Bronchial smooth muscle cell (primary cell): ENCODE measurements around the gene ABCC11. TPM values are rescaled to one million over a fixed set of nuclear protein-coding genes. Genes with fewer than 3 reads are reported as not detected.

Source experiments
- total RNA-seq: library from RNA; depleted of rRNA; stranded (reverse); fragments of >200 nt; gene quantifications from 2 replicates; pipeline ENCODE4 v1.2.1, GENCODE V29; 2014

Gene ABCC11
- total RNA-seq: 0.26 and 0.32 TPM in 2 replicates

DNA sequence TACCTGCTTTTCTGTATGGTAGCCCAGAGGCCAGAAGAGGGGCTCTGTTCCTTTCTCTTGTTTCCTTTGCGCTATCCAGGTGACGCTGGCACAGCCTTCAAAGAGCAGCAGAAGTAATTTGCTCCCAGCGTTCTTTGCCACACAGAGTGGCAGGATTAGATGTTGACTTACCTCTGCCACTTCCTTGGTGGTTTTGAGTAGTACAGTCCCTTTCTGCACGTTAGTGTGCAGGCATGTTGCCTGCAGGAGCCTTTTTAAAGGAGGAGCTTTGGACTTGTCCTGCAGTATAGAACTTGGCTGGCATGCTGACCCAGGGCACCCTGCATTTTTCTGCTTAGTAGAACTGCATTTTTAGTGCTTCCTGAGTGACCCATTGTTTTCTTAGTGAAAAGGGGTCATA lies at the start of gene ABCC11:
TSS of gene ABCC11 (minus strand) at position 229 of the 400 bp plus-strand sequence. CDS start 15,618 bp downstream, outside the sequence.

DNA sequence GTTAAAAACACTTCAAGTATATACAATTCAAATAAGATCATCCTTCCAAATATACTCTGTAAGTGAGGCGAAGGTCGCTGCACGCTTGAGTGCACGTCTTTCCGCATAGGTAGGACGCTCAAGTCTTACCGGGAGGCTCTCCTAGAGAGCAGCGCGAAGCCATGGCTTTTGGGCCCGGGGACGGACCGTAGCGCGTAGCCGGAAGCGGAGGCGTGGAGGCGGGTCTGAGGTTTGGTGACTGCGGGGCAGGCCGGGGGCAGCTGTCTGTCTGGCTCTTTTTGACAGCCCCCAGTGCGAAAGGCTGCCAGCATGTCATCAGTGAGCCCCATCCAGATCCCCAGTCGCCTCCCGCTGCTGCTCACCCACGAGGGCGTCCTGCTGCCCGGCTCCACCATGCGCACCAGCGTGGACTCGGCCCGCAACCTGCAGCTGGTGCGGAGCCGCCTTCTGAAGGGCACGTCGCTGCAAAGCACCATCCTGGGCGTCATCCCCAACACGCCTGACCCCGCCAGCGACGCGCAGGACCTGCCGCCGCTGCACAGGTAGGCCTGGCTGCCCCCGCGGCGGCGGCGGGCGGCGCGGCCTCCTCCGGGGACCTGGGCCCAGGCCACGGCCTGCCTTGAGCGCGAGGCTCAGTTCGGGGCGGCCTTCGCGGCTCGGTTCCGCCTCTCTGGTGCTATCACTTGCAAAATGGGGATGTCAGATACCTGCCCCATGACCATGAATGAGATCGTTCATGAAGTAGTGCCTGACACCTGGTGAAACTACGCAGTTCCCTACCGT lies 3.1 kb downstream of the ABCC11 start, which contains the start of gene LONP2:
TSS of gene LONP2 (plus strand) at position 221 of the 783 bp plus-strand sequence. CDS start at position 310, 89 bp downstream.

DNA sequence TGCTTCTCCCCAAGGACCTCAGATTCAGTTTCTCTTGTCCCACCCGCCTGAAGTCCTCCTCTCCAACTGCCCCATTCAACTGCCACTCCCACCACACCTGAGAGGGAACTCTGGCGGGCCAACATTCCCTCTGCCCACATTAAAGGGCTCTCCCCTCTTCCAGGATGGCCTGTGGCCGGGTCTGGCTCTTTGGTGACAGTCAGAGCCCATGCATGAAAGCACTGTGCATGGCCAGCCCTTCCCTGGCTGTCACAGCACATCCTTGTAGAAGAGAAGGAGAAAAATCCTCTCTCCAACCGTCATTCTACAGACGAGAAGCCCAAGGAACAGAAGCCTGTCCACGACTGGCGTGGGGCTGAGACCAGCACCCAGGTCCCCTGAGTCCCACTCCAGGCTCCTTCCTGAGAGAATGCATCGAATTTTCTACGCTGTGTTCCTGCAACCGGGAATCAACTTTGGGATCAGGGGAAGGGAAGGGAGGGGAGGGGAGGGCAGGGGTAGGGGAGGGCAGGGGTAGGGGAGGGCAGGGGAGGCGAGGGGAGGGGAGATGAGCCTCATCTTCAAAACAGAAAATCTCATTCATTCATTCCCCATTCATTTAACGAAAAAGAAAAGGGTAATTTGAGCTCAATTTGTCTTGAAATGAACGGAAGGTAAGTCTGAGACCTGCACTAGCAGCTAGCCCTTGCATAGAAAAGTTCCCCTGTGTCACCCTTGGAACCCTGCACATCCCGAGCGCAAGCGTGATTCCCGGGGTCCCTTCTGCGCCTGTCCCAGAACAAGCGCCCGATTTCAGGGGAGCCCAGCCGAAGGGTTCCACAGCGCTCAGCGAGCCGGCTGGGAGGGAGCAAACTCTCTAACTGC lies 91.2 kb downstream of the ABCC11 start, which contains the start of gene ABCC12:
TSS of gene ABCC12 (minus strand) at position 68 of the 864 bp plus-strand sequence. CDS start 9,569 bp downstream, outside the sequence.

Other genes with a start within 250 kb of the ABCC11 start
- gene ABCC12, start 91.5 kb downstream of the ABCC11 start, total RNA-seq: not detected in 2 replicates
- gene LONP2, start 3.2 kb downstream of the ABCC11 start, total RNA-seq: 52.5 and 61.0 TPM in 2 replicates
- gene SIAH1, start 137.9 kb upstream of the ABCC11 start, total RNA-seq: 28.7 and 30.9 TPM in 2 replicates